ENCODE data around the gene MYLK. TPM values are rescaled to one million over a fixed set of nuclear protein-coding genes. Genes with fewer than 3 reads are reported as not detected.
A peak's percentile ranks its signal among the peaks of the same experiment; 100 is the strongest.

Gene MYLK
- total RNA-seq, 1 experiment from 2014 or later, result 23.0 TPM

GRCh38 chr3:123687286-123687685, 196.8 kb downstream of the MYLK start:
- no peak overlapping the region for H3K4me3 Mint-ChIP-seq (ENCODE audit: unreplicated experiment)
- no peaks in the 10 kb centered on the region for H3K36me3 ChIP-seq (ENCODE audit: control insufficient read depth, insufficient read depth, low read length)
- H3K4me1 ChIP-seq, result no peaks in the 10 kb centered on the region
- peak overlapping the region; percentile 14 for H3K27ac Mint-ChIP-seq (ENCODE audit: unreplicated experiment)
- H3K9me3 Mint-ChIP-seq (ENCODE audit: unreplicated experiment), result no peaks in the 10 kb centered on the region
- POLR2A ChIA-PET, result no interaction called here
- TF ChIP-seq, protein P1, sequence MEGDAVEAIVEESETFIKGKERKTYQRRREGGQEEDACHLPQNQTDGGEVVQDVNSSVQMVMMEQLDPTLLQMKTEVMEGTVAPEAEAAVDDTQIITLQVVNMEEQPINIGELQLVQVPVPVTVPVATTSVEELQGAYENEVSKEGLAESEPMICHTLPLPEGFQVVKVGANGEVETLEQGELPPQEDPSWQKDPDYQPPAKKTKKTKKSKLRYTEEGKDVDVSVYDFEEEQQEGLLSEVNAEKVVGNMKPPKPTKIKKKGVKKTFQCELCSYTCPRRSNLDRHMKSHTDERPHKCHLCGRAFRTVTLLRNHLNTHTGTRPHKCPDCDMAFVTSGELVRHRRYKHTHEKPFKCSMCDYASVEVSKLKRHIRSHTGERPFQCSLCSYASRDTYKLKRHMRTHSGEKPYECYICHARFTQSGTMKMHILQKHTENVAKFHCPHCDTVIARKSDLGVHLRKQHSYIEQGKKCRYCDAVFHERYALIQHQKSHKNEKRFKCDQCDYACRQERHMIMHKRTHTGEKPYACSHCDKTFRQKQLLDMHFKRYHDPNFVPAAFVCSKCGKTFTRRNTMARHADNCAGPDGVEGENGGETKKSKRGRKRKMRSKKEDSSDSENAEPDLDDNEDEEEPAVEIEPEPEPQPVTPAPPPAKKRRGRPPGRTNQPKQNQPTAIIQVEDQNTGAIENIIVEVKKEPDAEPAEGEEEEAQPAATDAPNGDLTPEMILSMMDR (IDR thresholded peaks at IDR 0.05; ENCODE audit: insufficient read depth in 1 of 2, low read depth in 1 of 2, low read length in 1 of 2, severe bottlenecking in 1 of 2, unreplicated experiment in 1 of 2), result no peak
- intact Hi-C loops (cut with micrococcal nuclease; ENCODE audit: unreplicated experiment), result no loop called here
- H3K4me1 Mint-ChIP-seq (ENCODE audit: low read depth, unreplicated experiment), result no peaks in the 10 kb centered on the region
- H3K27me3 Mint-ChIP-seq (ENCODE audit: insufficient read depth, unreplicated experiment), result no peaks in the 10 kb centered on the region
- no peak overlapping the region for H3K4me3 ChIP-seq (ENCODE audit: low read depth, low read length)
- no peak for DNase-seq
- CTCF ChIA-PET, result no interaction called here
- no peaks in the 10 kb centered on the region for H3K36me3 Mint-ChIP-seq (ENCODE audit: insufficient read depth, unreplicated experiment)
- BruUV-seq (replicated peaks), result no TSS peak
- H3K9me3 ChIP-seq, result no peaks in the 10 kb centered on the region
- H3K27me3 ChIP-seq (replicated peaks; ENCODE audit: control insufficient read depth, insufficient read depth, low read length), result no peaks in the 10 kb centered on the region

- TF ChIP-seq, protein P1 (IDR thresholded peaks at IDR 0.05; ENCODE audit: insufficient read depth in 1 of 2, low read depth in 1 of 2, low read length in 1 of 2, severe bottlenecking in 1 of 2, unreplicated experiment in 1 of 2), result no peak
- no peaks in the 10 kb centered on the region for H3K4me1 Mint-ChIP-seq (ENCODE audit: low read depth, unreplicated experiment)
- BruUV-seq (replicated peaks), result no TSS peak
- H3K4me1 ChIP-seq, result no peaks in the 10 kb centered on the region
- CTCF ChIA-PET, result interaction anchor here (0.6 kb wide), 1 partner anchor 864 kb away, joined by 3 read pairs; no protein-coding TSS in a partner anchor
- H3K36me3 ChIP-seq (ENCODE audit: control insufficient read depth, insufficient read depth, low read length), result no peaks in the 10 kb centered on the region
- intact Hi-C loops (cut with micrococcal nuclease; ENCODE audit: unreplicated experiment), result no loop called here
- no peak overlapping the region for H3K4me3 Mint-ChIP-seq (ENCODE audit: unreplicated experiment)
- H3K27ac Mint-ChIP-seq (ENCODE audit: unreplicated experiment), result no peak overlapping the region
- POLR2A ChIA-PET, result no interaction called here
- no peaks in the 10 kb centered on the region for H3K27me3 Mint-ChIP-seq (ENCODE audit: insufficient read depth, unreplicated experiment)
- no peak for DNase-seq
- H3K27me3 ChIP-seq (replicated peaks; ENCODE audit: control insufficient read depth, insufficient read depth, low read length), result no peaks in the 10 kb centered on the region
- no peaks in the 10 kb centered on the region for H3K9me3 ChIP-seq
- no peaks in the 10 kb centered on the region for H3K36me3 Mint-ChIP-seq (ENCODE audit: insufficient read depth, unreplicated experiment)
- H3K4me3 ChIP-seq (ENCODE audit: low read depth, low read length), result no peak overlapping the region
- H3K9me3 Mint-ChIP-seq (ENCODE audit: unreplicated experiment), result no peaks in the 10 kb centered on the region
Measured at GRCh38 chr3:123686251-123686650, 197.9 kb downstream of the MYLK start.

- H3K36me3 ChIP-seq (ENCODE audit: control insufficient read depth, insufficient read depth, low read length), result no peaks in the 10 kb centered on the region
- no peak overlapping the region for H3K4me3 Mint-ChIP-seq (ENCODE audit: unreplicated experiment)
- TF ChIP-seq, protein P1 (IDR thresholded peaks at IDR 0.05; ENCODE audit: insufficient read depth in 1 of 2, low read depth in 1 of 2, low read length in 1 of 2, severe bottlenecking in 1 of 2, unreplicated experiment in 1 of 2), result no peak
- BruUV-seq (replicated peaks), result no TSS peak
- H3K36me3 Mint-ChIP-seq (ENCODE audit: insufficient read depth, unreplicated experiment), result no peaks in the 10 kb centered on the region
- no peak overlapping the region for H3K27ac Mint-ChIP-seq (ENCODE audit: unreplicated experiment)
- no peaks in the 10 kb centered on the region for H3K9me3 ChIP-seq
- ChIA-PET CTCF (no interaction called here), POLR2A (no interaction called here)
- no peaks in the 10 kb centered on the region for H3K27me3 Mint-ChIP-seq (ENCODE audit: insufficient read depth, unreplicated experiment)
- no peaks in the 10 kb centered on the region for H3K4me1 ChIP-seq
- no peaks in the 10 kb centered on the region for H3K4me1 Mint-ChIP-seq (ENCODE audit: low read depth, unreplicated experiment)
- no peak overlapping the region for H3K4me3 ChIP-seq (ENCODE audit: low read depth, low read length)
- DNase-seq, result no peak
- H3K27me3 ChIP-seq (replicated peaks; ENCODE audit: control insufficient read depth, insufficient read depth, low read length), result no peaks in the 10 kb centered on the region
- intact Hi-C loops (cut with micrococcal nuclease; ENCODE audit: unreplicated experiment), result no loop called here
- no peaks in the 10 kb centered on the region for H3K9me3 Mint-ChIP-seq (ENCODE audit: unreplicated experiment)
Measured at GRCh38 chr3:123685780-123686179, 198.4 kb downstream of the MYLK start.

Measured in Caco-2 (cell line).